NCI-H2196 (cell line): Measurements from ENCODE around the gene PDE9A.

Experiments used
- DNase-seq: peaks from one replicate; lab custom pipeline; 2025; ENCODE audit not compliant: unreplicated experiment; lab: John Stamatoyannopoulos, UW

PDE9A gene

DNA sequence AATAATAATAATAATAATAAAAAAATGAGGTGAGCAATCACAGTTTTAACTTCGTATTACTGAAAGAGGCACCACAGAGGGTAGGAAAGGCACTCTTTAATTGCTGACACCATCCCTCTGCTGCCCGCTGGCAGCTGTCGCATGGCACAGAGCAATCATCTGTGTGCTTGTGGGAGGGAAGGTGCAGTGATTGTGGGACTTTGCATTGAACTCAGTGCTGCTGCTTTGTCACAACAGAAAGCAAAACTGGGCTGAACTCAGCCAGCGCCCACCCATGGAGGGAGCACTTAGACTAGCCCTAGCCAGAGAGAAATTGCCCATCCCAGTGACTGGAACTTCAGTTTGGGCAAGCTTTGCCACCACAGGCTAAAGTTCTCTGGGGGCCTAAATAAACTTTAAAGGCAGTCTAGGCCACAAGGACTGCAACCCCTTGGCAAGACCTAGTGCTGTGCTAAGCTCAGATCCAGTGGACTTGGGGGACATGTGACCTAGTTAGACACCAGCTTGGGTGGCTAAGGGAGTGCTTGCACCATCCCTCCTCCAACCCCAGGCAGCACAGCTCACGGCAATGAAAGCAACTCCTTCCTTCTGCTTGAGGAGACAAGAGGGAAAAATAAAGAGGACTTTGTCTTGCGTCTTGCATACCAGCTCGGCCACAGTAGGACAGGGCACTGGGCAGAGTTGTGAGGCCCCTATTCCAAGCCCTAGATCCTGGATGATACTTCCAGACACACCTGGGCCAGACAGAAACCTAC lies 166.6 kb downstream of the PDE9A start:
- no peak for DNase-seq

DNA sequence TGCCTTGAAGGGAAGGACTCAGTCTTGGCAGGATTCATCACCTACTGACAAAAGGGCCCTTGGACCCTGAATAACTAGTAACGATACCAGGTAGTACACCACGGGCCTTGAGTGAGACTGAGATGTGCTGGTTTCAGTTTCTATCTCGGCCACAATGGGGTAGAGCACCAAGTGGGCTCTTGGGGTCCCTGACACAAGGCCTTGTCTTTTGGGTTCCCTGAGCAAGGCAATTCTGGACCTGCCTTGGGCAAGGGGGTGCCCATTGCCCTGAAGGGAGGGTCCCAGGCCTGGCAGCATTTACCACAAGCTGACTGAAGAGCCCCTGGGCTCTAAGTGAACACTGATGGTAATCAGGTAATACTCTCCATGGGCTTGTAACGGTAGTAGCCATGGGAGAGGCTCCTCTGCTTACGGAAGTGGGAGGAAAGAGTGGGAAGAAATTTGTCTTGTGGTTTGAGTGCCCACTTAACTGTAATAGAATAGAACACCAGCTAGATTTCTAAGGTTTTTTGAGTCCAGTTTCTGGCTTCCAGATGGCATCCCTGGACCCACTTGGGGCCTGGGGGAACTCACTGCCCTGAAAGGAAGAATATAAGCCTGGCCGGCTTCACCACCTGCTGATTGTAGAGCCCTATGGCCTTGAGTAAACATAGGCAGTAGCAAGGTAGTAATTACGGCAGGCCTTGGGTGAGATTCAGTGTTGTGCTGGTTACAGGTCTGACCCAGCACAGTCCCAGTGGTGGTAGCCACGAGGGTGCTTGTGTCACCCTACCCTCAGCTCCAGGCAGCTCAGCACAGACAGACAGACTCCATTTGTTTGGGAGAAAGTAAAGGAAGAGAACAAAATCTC lies 167.4 kb downstream of the PDE9A start:
- DNase-seq = peak; percentile 36
